GM23338 (cell line): Measurements from ENCODE around the gene EMID1. TPM values are rescaled to one million over a fixed set of nuclear protein-coding genes. Genes with fewer than 3 reads are reported as not detected.

ENCODE experiments used
- ATAC-seq: fragments of 200-7000 bp; cut with Tn5 transposase; 3 replicates; pipeline ENCODE4 v1.9.1; 2020
- DNase-seq: peaks from one replicate; pipeline ENCODE4 v3.0.0-alpha.2; 2015; ENCODE audit warnings: low spot score
- H2AFZ ChIP-seq: fragments of 200-600 bp; sonication (generic); 2 replicates; pipeline ENCODE4 v1.8.0; 2016; ENCODE audit warnings: antibody characterized with exemption, mild to moderate bottlenecking, moderate library complexity
- H3F3A ChIP-seq: fragments of 200-600 bp; sonication (generic); replicated peaks from 2 replicates; pipeline ENCODE4 v1.8.0; 2017; ENCODE audit warnings: antibody characterized with exemption, mixed run types, low read depth
- H3K27ac ChIP-seq: fragments of 200-600 bp; sonication (generic); 2 replicates; pipeline ENCODE4 v1.6.1; 2016; ENCODE audit warnings: low read depth
- H3K27me3 ChIP-seq: fragments of 200-600 bp; sonication (generic); 2 replicates; pipeline ENCODE4 v1.8.0; 2016; ENCODE audit warnings: mild to moderate bottlenecking, mixed run types, moderate library complexity; ENCODE audit not compliant: insufficient read depth
- H3K36me3 ChIP-seq: fragments of 200-600 bp; sonication (generic); 2 replicates; pipeline ENCODE4 v1.8.0; 2016; ENCODE audit warnings: mild to moderate bottlenecking; ENCODE audit not compliant: insufficient read depth
- H3K4me1 ChIP-seq: fragments of 200-600 bp; sonication (generic); 2 replicates; pipeline ENCODE4 v1.8.0; 2016; ENCODE audit warnings: mild to moderate bottlenecking, moderate library complexity; ENCODE audit not compliant: insufficient read depth
- H3K4me2 ChIP-seq: fragments of 200-600 bp; sonication (generic); 2 replicates; pipeline ENCODE4 v1.7.1; 2017; ENCODE audit warnings: mixed run types
- H3K4me3 ChIP-seq: fragments of 200-600 bp; sonication (generic); 2 replicates; pipeline ENCODE4 v1.6.1; 2016; ENCODE audit warnings: mixed run types
- H3K79me2 ChIP-seq: fragments of 200-600 bp; sonication (generic); replicated peaks from 2 replicates; pipeline ENCODE4 v1.8.0; 2017; ENCODE audit warnings: mild to moderate bottlenecking; ENCODE audit not compliant: insufficient read depth
- H3K9me2 ChIP-seq: fragments of 200-600 bp; sonication (generic); 2 replicates; pipeline ENCODE4 v1.8.0; 2017; ENCODE audit not compliant: insufficient read depth
- H4K20me1 ChIP-seq: fragments of 200-600 bp; sonication (generic); replicated peaks from 2 replicates; pipeline ENCODE4 v1.8.0; 2017; ENCODE audit warnings: mild to moderate bottlenecking; ENCODE audit not compliant: insufficient read depth
- H3K27ac Mint-ChIP-seq: 2 replicates; pipeline ENCODE4 v1.8.0; 2020; ENCODE audit warnings: inconsistent platforms, mild to moderate bottlenecking, moderate library complexity, mixed read lengths
- H3K27me3 Mint-ChIP-seq: 3 replicates; pipeline ENCODE4 v1.8.0; 2022; ENCODE audit warnings: low read depth, mild to moderate bottlenecking, moderate library complexity, mixed read lengths, inconsistent platforms; ENCODE audit not compliant: insufficient read depth, poor library complexity
- H3K36me3 Mint-ChIP-seq: 3 replicates; pipeline ENCODE4 v1.8.0; 2021; ENCODE audit warnings: low read depth, mild to moderate bottlenecking, inconsistent platforms, moderate library complexity, mixed read lengths
- H3K4me1 Mint-ChIP-seq: 3 replicates; pipeline ENCODE4 v1.8.0; 2020; ENCODE audit warnings: mild to moderate bottlenecking, inconsistent platforms, mixed read lengths
- H3K4me3 Mint-ChIP-seq: 3 replicates; pipeline ENCODE4 v1.8.0; 2021; ENCODE audit warnings: moderate library complexity, mild to moderate bottlenecking, inconsistent platforms, mixed read lengths
- H3K9me3 Mint-ChIP-seq: 3 replicates; pipeline ENCODE4 v1.8.0; 2020; ENCODE audit warnings: moderate library complexity, mild to moderate bottlenecking, inconsistent platforms, mixed read lengths
- CREB1 ChIP-seq: fragments of 250-450 bp; sonication (Bioruptor Pico); IDR thresholded peaks from 2 replicates; pipeline ENCODE4 v1.5.0; 2020; ENCODE audit warnings: low read depth, mild to moderate bottlenecking, moderate library complexity
- CTCF ChIP-seq, 2 experiments: fragments of 200-600 bp in 1 of 2; sonication (generic) in 1 of 2; conservative IDR thresholded peaks; 2 replicates each; pipeline versions ENCODE4 v1.5.1 to v1.6.1; 2016 to 2017; ENCODE audit warnings: antibody characterized with exemption in 2 of 2, low read depth in 2 of 2, mild to moderate bottlenecking in 2 of 2, moderate library complexity in 1 of 2
- ETS1 ChIP-seq: IDR thresholded peaks from 2 replicates; pipeline ENCODE4 v1.6.1; 2016; ENCODE audit warnings: antibody characterized with exemption
- EZH2 ChIP-seq: fragments of 200-600 bp; sonication (generic); IDR thresholded peaks from one replicate; pipeline ENCODE4 v1.8.0; 2017; ENCODE audit warnings: antibody characterized with exemption, mild to moderate bottlenecking, low read depth; ENCODE audit not compliant: unreplicated experiment
- JUNB ChIP-seq: IDR thresholded peaks from one replicate; pipeline ENCODE4 v1.6.1; 2016; ENCODE audit warnings: antibody characterized with exemption; ENCODE audit not compliant: unreplicated experiment
- NANOG ChIP-seq: IDR thresholded peaks from 2 replicates; pipeline ENCODE4 v1.6.1; 2016; ENCODE audit warnings: antibody characterized with exemption, borderline replicate concordance
- POLR2AphosphoS5 ChIP-seq: IDR thresholded peaks from 2 replicates; pipeline ENCODE4 v1.6.1; 2016; ENCODE audit warnings: antibody characterized with exemption, low read depth
- ZNF114 ChIP-seq: fragments of 250-450 bp; sonication (Bioruptor Pico); IDR thresholded peaks from 2 replicates; pipeline ENCODE4 v1.5.0; 2020; ENCODE audit warnings: mild to moderate bottlenecking, moderate library complexity
- ZNF331 ChIP-seq: fragments of 250-450 bp; sonication (Bioruptor Pico); IDR thresholded peaks from 2 replicates; pipeline ENCODE4 v1.5.0; 2020; ENCODE audit warnings: low read depth, mild to moderate bottlenecking, moderate library complexity
- polyA plus RNA-seq: library from polyadenylated mRNA; unstranded; fragments of >200 nt; fragmentation: Nextera tagmentation; extraction: Ambion mirVana; gene quantifications from 2 replicates; pipeline ENCODE4 v1.2.1, GENCODE V29; 2016
- total RNA-seq: library from RNA; depleted of rRNA; stranded (reverse); fragments of >200 nt; shearing (Covaris generic); gene quantifications from 2 replicates; pipeline ENCODE4 v1.2.3, GENCODE V29; 2014
- TF ChIP-seq, protein P1 (sequence below): fragments of 250-450 bp; sonication (Bioruptor Pico); IDR thresholded peaks from 2 replicates; pipeline ENCODE4 v1.5.0; 2020; ENCODE audit warnings: mild to moderate bottlenecking, moderate library complexity
- TF ChIP-seq, protein P2 (sequence below): IDR thresholded peaks from one replicate; pipeline ENCODE4 v1.6.1; 2018; ENCODE audit warnings: antibody characterized with exemption; ENCODE audit not compliant: unreplicated experiment

Gene EMID1
- total and polyA plus RNA-seq, 2 experiments from 2014 or later = 3.0 to 13.4 TPM

- peaks cover 9% of the 10 kb centered on the region; the same call in 2 of the 3 replicates for H3K4me1 Mint-ChIP-seq
- no peaks in the 10 kb centered on the region for H3K79me2 ChIP-seq
- H3F3A ChIP-seq = no peaks in the 10 kb centered on the region
- H3K4me3 Mint-ChIP-seq = no peak overlapping the region
- H3K27me3 Mint-ChIP-seq = peaks cover 3% of the 10 kb centered on the region
- no peak for DNase-seq
- H3K27me3 ChIP-seq = no peaks in the 10 kb centered on the region
- ATAC-seq = no peak
- H3K9me2 ChIP-seq = no peaks in the 10 kb centered on the region
- no peaks in the 10 kb centered on the region; the same call in 1 of the 2 replicates for H3K4me1 ChIP-seq
- H3K4me2 ChIP-seq = no peak overlapping the region
- H3K27ac Mint-ChIP-seq = no peak overlapping the region
- no peak overlapping the region for H3K4me3 ChIP-seq
- no peak overlapping the region for H3K27ac ChIP-seq
- H2AFZ ChIP-seq = no peak overlapping the region
- H3K9me3 Mint-ChIP-seq = no peaks in the 10 kb centered on the region
- no peaks in the 10 kb centered on the region for H4K20me1 ChIP-seq
- no peaks in the 10 kb centered on the region for H3K36me3 Mint-ChIP-seq
- no peak for TF ChIP-seq EZH2
- TF ChIP-seq CTCF (conservative IDR thresholded peaks at IDR 0.05; ENCODE audit: low read depth in 2 of 2) = no peak
- no peak for TF ChIP-seq NANOG
- TF ChIP-seq, protein P1, sequence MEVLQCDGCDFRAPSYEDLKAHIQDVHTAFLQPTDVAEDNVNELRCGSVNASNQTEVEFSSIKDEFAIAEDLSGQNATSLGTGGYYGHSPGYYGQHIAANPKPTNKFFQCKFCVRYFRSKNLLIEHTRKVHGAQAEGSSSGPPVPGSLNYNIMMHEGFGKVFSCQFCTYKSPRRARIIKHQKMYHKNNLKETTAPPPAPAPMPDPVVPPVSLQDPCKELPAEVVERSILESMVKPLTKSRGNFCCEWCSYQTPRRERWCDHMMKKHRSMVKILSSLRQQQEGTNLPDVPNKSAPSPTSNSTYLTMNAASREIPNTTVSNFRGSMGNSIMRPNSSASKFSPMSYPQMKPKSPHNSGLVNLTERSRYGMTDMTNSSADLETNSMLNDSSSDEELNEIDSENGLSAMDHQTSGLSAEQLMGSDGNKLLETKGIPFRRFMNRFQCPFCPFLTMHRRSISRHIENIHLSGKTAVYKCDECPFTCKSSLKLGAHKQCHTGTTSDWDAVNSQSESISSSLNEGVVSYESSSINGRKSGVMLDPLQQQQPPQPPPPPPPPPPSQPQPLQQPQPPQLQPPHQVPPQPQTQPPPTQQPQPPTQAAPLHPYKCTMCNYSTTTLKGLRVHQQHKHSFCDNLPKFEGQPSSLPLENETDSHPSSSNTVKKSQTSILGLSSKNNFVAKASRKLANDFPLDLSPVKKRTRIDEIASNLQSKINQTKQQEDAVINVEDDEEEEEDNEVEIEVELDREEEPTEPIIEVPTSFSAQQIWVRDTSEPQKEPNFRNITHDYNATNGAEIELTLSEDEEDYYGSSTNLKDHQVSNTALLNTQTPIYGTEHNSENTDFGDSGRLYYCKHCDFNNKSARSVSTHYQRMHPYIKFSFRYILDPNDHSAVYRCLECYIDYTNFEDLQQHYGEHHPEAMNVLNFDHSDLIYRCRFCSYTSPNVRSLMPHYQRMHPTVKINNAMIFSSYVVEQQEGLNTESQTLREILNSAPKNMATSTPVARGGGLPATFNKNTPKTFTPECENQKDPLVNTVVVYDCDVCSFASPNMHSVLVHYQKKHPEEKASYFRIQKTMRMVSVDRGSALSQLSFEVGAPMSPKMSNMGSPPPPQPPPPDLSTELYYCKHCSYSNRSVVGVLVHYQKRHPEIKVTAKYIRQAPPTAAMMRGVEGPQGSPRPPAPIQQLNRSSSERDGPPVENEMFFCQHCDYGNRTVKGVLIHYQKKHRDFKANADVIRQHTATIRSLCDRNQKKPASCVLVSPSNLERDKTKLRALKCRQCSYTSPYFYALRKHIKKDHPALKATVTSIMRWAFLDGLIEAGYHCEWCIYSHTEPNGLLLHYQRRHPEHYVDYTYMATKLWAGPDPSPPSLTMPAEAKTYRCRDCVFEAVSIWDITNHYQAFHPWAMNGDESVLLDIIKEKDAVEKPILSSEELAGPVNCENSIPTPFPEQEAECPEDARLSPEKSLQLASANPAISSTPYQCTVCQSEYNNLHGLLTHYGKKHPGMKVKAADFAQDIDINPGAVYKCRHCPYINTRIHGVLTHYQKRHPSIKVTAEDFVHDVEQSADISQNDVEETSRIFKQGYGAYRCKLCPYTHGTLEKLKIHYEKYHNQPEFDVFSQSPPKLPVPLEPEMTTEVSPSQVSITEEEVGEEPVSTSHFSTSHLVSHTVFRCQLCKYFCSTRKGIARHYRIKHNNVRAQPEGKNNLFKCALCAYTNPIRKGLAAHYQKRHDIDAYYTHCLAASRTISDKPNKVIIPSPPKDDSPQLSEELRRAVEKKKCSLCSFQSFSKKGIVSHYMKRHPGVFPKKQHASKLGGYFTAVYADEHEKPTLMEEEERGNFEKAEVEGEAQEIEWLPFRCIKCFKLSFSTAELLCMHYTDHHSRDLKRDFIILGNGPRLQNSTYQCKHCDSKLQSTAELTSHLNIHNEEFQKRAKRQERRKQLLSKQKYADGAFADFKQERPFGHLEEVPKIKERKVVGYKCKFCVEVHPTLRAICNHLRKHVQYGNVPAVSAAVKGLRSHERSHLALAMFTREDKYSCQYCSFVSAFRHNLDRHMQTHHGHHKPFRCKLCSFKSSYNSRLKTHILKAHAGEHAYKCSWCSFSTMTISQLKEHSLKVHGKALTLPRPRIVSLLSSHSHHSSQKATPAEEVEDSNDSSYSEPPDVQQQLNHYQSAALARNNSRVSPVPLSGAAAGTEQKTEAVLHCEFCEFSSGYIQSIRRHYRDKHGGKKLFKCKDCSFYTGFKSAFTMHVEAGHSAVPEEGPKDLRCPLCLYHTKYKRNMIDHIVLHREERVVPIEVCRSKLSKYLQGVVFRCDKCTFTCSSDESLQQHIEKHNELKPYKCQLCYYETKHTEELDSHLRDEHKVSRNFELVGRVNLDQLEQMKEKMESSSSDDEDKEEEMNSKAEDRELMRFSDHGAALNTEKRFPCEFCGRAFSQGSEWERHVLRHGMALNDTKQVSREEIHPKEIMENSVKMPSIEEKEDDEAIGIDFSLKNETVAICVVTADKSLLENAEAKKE (CRISPR knock-in tag) = no peak
- no peak for TF ChIP-seq ZNF331 (CRISPR knock-in tag)
- TF ChIP-seq CREB1 (CRISPR knock-in tag) = no peak
- no peak for TF ChIP-seq ETS1
- TF ChIP-seq, protein P2, sequence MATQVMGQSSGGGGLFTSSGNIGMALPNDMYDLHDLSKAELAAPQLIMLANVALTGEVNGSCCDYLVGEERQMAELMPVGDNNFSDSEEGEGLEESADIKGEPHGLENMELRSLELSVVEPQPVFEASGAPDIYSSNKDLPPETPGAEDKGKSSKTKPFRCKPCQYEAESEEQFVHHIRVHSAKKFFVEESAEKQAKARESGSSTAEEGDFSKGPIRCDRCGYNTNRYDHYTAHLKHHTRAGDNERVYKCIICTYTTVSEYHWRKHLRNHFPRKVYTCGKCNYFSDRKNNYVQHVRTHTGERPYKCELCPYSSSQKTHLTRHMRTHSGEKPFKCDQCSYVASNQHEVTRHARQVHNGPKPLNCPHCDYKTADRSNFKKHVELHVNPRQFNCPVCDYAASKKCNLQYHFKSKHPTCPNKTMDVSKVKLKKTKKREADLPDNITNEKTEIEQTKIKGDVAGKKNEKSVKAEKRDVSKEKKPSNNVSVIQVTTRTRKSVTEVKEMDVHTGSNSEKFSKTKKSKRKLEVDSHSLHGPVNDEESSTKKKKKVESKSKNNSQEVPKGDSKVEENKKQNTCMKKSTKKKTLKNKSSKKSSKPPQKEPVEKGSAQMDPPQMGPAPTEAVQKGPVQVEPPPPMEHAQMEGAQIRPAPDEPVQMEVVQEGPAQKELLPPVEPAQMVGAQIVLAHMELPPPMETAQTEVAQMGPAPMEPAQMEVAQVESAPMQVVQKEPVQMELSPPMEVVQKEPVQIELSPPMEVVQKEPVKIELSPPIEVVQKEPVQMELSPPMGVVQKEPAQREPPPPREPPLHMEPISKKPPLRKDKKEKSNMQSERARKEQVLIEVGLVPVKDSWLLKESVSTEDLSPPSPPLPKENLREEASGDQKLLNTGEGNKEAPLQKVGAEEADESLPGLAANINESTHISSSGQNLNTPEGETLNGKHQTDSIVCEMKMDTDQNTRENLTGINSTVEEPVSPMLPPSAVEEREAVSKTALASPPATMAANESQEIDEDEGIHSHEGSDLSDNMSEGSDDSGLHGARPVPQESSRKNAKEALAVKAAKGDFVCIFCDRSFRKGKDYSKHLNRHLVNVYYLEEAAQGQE = no peak
- no peak for TF ChIP-seq POLR2AphosphoS5
- no peak for TF ChIP-seq JUNB
- TF ChIP-seq ZNF114 (CRISPR knock-in tag) = no peak
- H3K36me3 ChIP-seq = no peaks in the 10 kb centered on the region
These were observed 19.4 kb upstream of the EMID1 start for GRCh38 chr22:29186302-29186701.
